HepG2 (cell line): ENCODE results near the gene MZT2A. TPM values are rescaled to one million over a fixed set of nuclear protein-coding genes. Genes with fewer than 3 reads are reported as not detected.
"Not testable (repeated sequence)": the region's sequence is repeated elsewhere in the genome, so short reads cannot be mapped to it uniquely, and the experiment has no call there.

ENCODE experiments used
- ATAC-seq: fragments of 200-7000 bp; cut with Tn5 transposase; 3 replicates; pipeline ENCODE4 v1.9.1; 2020; ENCODE audit warnings: mild to moderate bottlenecking, moderate library complexity
- BruUV-seq: library from RNA; stranded (reverse); fragments of 400-500 nt; replicated peaks from 2 replicates; lab custom pipeline; 2021; lab: Mats Ljungman, UMichigan
- CTCF ChIA-PET: fragments of 300-600 bp; formaldehyde crosslinking; extraction: SDS; loops from one replicate; lab custom pipeline; 2021; ENCODE audit warnings: low total read pairs, inconsistent platforms, low intra/inter-chr PET ratio; lab: Yijun Ruan, JAX
- POLR2A ChIA-PET: fragments of 350-600 bp; sonication (Branson Sonifier 250); formaldehyde crosslinking; loops from one replicate; lab custom pipeline; 2020; ENCODE audit warnings: antibody characterized with exemption, inconsistent platforms; lab: Yijun Ruan, JAX
- DNase-seq: peaks from one replicate; pipeline ENCODE4 v3.0.0-alpha.2; 2015; ENCODE audit warnings: low spot score
- FAIRE-seq: peaks from 3 replicates; lab custom pipeline; 2011; peaks lifted over from hg19 to GRCh38; lab: Jason Lieb, UNC
- H2AFZ ChIP-seq: one replicate; pipeline ENCODE4 v1.6.1; 2011; ENCODE audit warnings: low read length, inconsistent platforms
- H3K27ac ChIP-seq: fragments of 300-600 bp; 3 replicates; pipeline ENCODE4 v1.8.0; 2011; ENCODE audit warnings: mixed run types, mild to moderate bottlenecking, mixed read lengths, low read length, inconsistent platforms; ENCODE audit not compliant: insufficient read depth; ENCODE audit errors: extremely low read length
- H3K27me3 ChIP-seq, 2 experiments: fragments of 200-600 bp in 1 of 2; 2 replicates in 1 of 2; 3 replicates in 1 of 2; pipeline versions ENCODE4 v1.6.0 to v1.8.0; 2011; ENCODE audit warnings: low read length in 2 of 2, mild to moderate bottlenecking in 2 of 2, moderate library complexity in 2 of 2, inconsistent platforms in 1 of 2; ENCODE audit not compliant: insufficient read depth in 2 of 2, control insufficient read depth in 1 of 2
- H3K36me3 ChIP-seq, 2 experiments: fragments of 200-600 bp in 1 of 2; replicated peaks in 1 of 2; 2 replicates in 1 of 2; 3 replicates in 1 of 2; pipeline versions ENCODE4 v1.5.1 to v1.8.0; 2011; ENCODE audit warnings: low read length in 2 of 2, inconsistent platforms in 1 of 2; ENCODE audit not compliant: insufficient read depth in 2 of 2, control insufficient read depth in 1 of 2
- H3K4me1 ChIP-seq: 2 replicates; pipeline ENCODE4 v1.5.1; 2012; ENCODE audit warnings: low read length, inconsistent platforms; ENCODE audit not compliant: insufficient read depth
- H3K4me2 ChIP-seq: 2 replicates; pipeline ENCODE4 v1.6.0; 2011; ENCODE audit warnings: low read depth, low read length, inconsistent platforms
- H3K4me3 ChIP-seq, 3 experiments: fragments of 200-600 bp in 1 of 3; sonication (generic), shearing (Covaris generic) in 1 of 3; replicated peaks in 1 of 3; 2 replicates each; pipeline ENCODE4 v1.5.1; 2011 to 2016; ENCODE audit warnings: low read length in 3 of 3, inconsistent platforms in 2 of 3, low read depth in 2 of 3, mild to moderate bottlenecking in 2 of 3, control low read depth in 1 of 3, mixed read lengths in 1 of 3; ENCODE audit not compliant: insufficient read depth in 1 of 3
- H3K79me2 ChIP-seq: one replicate; pipeline ENCODE4 v1.6.1; 2011; ENCODE audit warnings: low read length, inconsistent platforms; ENCODE audit not compliant: insufficient read depth
- H3K9ac ChIP-seq: 2 replicates; pipeline ENCODE4 v1.6.0; 2011; ENCODE audit warnings: mild to moderate bottlenecking, low read depth, low read length, inconsistent platforms; ENCODE audit not compliant: insufficient read depth
- H3K9me3 ChIP-seq: 2 replicates; pipeline ENCODE4 v1.5.1; 2012; ENCODE audit warnings: mild to moderate bottlenecking, low read length
- H4K20me1 ChIP-seq: 2 replicates; pipeline ENCODE4 v1.6.0; 2011; ENCODE audit warnings: inconsistent platforms, mild to moderate bottlenecking, low read length, moderate library complexity; ENCODE audit not compliant: insufficient read depth
- ASH2L ChIP-seq: fragments of 300-600, 200-600 bp; sonication (generic); IDR thresholded peaks from 2 replicates; pipeline ENCODE4 v1.7.0; 2017; ENCODE audit warnings: low read depth, mild to moderate bottlenecking, moderate library complexity, mixed read lengths, low read length; ENCODE audit not compliant: insufficient read length
- HHEX ChIP-seq: IDR thresholded peaks from 2 replicates; pipeline ENCODE4 v1.6.1; 2016; ENCODE audit warnings: control low read depth
- NR2F1 ChIP-seq, 2 experiments: fragments of 450-650 bp in 1 of 2; formaldehyde crosslinking in 1 of 2; IDR thresholded peaks; 2 replicates each; pipeline versions ENCODE4 v1.5.0 to v1.6.1; 2016 to 2020; ENCODE audit warnings: mild to moderate bottlenecking in 1 of 2, missing compliant biosample characterization in 1 of 2, missing genetic modification reagents in 1 of 2, moderate library complexity in 1 of 2
- TBL1XR1 ChIP-seq: fragments of 150-350 bp; IDR thresholded peaks from 2 replicates; pipeline ENCODE4 v1.6.1; 2014; ENCODE audit warnings: borderline replicate concordance, low read length; ENCODE audit not compliant: partially characterized antibody
- ZFP41 ChIP-seq: sonication (generic); formaldehyde crosslinking; IDR thresholded peaks from 2 replicates; pipeline ENCODE4 v1.4.0; 2020; ENCODE audit warnings: mild to moderate bottlenecking, missing genetic modification reagents, borderline replicate concordance
- ZFP90 ChIP-seq: sonication (generic); formaldehyde crosslinking; IDR thresholded peaks from 2 replicates; pipeline ENCODE4 v1.8.0; 2022; ENCODE audit warnings: missing genetic modification reagents, mild to moderate bottlenecking, inconsistent platforms, borderline replicate concordance
- ZNF260 ChIP-seq: sonication (generic); formaldehyde crosslinking; IDR thresholded peaks from 2 replicates; pipeline ENCODE4 v1.4.0; 2020; ENCODE audit warnings: missing genetic modification reagents, low read depth, mild to moderate bottlenecking, borderline replicate concordance
- ZNF614 ChIP-seq: IDR thresholded peaks from 2 replicates; pipeline ENCODE4 v1.6.1; 2018; ENCODE audit warnings: missing biosample characterization, missing genetic modification reagents, inconsistent platforms, borderline replicate concordance
- ZNF776 ChIP-seq: sonication (generic); formaldehyde crosslinking; IDR thresholded peaks from 2 replicates; pipeline ENCODE4 v1.4.0; 2020; ENCODE audit warnings: mild to moderate bottlenecking, missing genetic modification reagents
- WGBS: methylation state at CpG from one replicate; pipeline ENCODE4 v1.1.6; 2017; ENCODE audit warnings: low lambda C conversion rate; 5-methylcytosine and 5-hydroxymethylcytosine counted together
- in situ Hi-C: cut with HindIII; loops from 2 replicates; pipeline ENCODE4 v1.10.0; 2017; ENCODE audit warnings: low pct_unique_long_range_greater_than_20kb; ENCODE audit not compliant: extremely low pct_ligation_motif_present
- intact Hi-C: fragments of 100-400 bp; cut with micrococcal nuclease; formaldehyde crosslinking; loops from one replicate; pipeline ENCODE4 v1.10.0; 2022; ENCODE audit not compliant: unreplicated experiment
- polyA plus RNA-seq, 8 experiments: library from polyadenylated mRNA; depleted of rRNA in 3 of 8; stranded (reverse) in 7 of 8; unstranded in 1 of 8; fragments of >200 nt; fragmentation: Illumina TruSeq in 4 of 8; extraction: Trizol in 4 of 8; gene quantifications; 2 replicates each; pipeline versions ENCODE4 v1.2.1 to v1.2.3, GENCODE V29; 2011 to 2016; ENCODE audit warnings: low read depth in 4 of 8, missing spikeins in 1 of 8, mixed read lengths in 1 of 8; ENCODE audit not compliant: insufficient read depth in 1 of 8
- total RNA-seq, 5 experiments: library from RNA; depleted of rRNA; stranded (reverse); fragments of >200 nt; fragmentation: Illumina TruSeq; extraction: Trizol; gene quantifications; 2 replicates each; pipeline ENCODE4 v1.2.3, GENCODE V29; 2016; ENCODE audit warnings: low read depth in 1 of 5

The MZT2A gene
- total and polyA plus RNA-seq, 2 of the 13 experiments (the other 11 are each of a cell fraction or from before 2014, with no cell fraction given): 221 to 349 TPM

DNA sequence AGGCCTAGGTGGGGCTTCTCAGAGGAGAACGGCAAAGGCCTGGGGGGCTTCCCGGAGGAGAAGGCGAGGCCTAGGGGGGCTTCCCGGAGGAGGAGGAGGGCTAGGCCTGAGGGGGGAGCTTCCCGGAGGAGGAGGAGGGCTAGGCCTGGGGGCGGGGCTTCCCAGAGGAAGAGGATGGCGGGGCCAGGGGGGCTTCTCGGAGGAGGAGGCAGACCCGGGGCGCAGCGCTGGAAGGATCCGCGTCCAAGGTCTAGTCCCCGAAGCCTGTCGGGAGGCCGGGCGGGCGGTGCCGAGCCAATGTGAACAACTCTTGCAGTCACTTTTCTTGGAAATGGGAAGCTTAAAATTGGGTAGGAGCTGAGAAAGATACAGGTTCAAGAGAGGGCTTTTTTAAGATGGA lies 46.3 kb downstream of the MZT2A start:
- DNase-seq: no peak
- no TSS peak for BruUV-seq
- in situ Hi-C loops: no loop called here
- Histone ChIP-seq H3K36me3 (no peaks in the 10 kb centered on the region), H3K4me1 (no peaks in the 10 kb centered on the region), H3K9ac (no peak overlapping the region), H3K4me2 (no peak overlapping the region), H3K27ac (no peak overlapping the region), H4K20me1 (no peaks in the 10 kb centered on the region), H3K79me2 (no peaks in the 10 kb centered on the region), H3K27me3 (peaks cover 1 to 10% of the 10 kb centered on the region in 2 experiments; a peak in 1 of 5 replicates), H3K9me3 (no peaks in the 10 kb centered on the region), H2AFZ (no peak overlapping the region), H3K4me3 (no peak overlapping the region)
- no peak for ATAC-seq
- ChIA-PET CTCF (no interaction called here), POLR2A (no interaction called here)
- intact Hi-C loops: no loop called here
- WGBS: 71% methylated on average over 19 of the region's 19 CpGs
- TF ChIP-seq NR2F1 (CRISPR knock-in tag; IDR thresholded peaks at IDR 0.05) (no peak), ZFP41 (CRISPR knock-in tag) (no peak), TBL1XR1 (no peak), HHEX (CRISPR knock-in tag) (no peak), ZFP90 (CRISPR knock-in tag) (no peak), ZNF776 (CRISPR knock-in tag) (no peak), ZNF260 (CRISPR knock-in tag) (no peak), ZNF614 (CRISPR knock-in tag) (no peak), ASH2L (no peak)
- FAIRE-seq: no peak

DNA sequence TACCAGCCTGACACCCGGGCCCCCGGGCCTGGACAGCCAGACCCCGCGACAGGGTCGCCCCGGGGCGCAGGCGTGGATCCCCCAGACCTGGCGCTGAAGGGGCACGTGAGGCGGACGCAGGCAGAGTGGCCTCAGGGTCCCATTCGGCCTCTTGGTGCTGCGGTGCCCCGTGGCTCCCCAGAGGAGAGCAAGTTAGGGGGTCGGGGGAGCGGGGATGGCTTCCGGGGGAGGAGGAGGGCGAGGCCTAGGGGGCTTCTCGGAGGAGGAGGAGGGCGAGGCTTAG lies 46.7 kb downstream of the MZT2A start:
- CTCF ChIA-PET, H4K20me1 ChIP-seq, H3K4me1 ChIP-seq, H3K9me3 ChIP-seq, H3K9ac ChIP-seq, H3K4me2 ChIP-seq, DNase-seq, intact Hi-C loops, H3K4me3 ChIP-seq, H2AFZ ChIP-seq, BruUV-seq, FAIRE-seq, H3K27ac ChIP-seq, ATAC-seq, H3K79me2 ChIP-seq, in situ Hi-C loops, H3K36me3 ChIP-seq, POLR2A ChIA-PET: not testable (repeated sequence)
- WGBS: 54% methylated on average over 21 of the region's 21 CpGs
- H3K27me3 ChIP-seq: peaks cover 1 to 13% of the 10 kb centered on the region in 2 experiments; a peak in 1 of 5 replicates

DNA sequence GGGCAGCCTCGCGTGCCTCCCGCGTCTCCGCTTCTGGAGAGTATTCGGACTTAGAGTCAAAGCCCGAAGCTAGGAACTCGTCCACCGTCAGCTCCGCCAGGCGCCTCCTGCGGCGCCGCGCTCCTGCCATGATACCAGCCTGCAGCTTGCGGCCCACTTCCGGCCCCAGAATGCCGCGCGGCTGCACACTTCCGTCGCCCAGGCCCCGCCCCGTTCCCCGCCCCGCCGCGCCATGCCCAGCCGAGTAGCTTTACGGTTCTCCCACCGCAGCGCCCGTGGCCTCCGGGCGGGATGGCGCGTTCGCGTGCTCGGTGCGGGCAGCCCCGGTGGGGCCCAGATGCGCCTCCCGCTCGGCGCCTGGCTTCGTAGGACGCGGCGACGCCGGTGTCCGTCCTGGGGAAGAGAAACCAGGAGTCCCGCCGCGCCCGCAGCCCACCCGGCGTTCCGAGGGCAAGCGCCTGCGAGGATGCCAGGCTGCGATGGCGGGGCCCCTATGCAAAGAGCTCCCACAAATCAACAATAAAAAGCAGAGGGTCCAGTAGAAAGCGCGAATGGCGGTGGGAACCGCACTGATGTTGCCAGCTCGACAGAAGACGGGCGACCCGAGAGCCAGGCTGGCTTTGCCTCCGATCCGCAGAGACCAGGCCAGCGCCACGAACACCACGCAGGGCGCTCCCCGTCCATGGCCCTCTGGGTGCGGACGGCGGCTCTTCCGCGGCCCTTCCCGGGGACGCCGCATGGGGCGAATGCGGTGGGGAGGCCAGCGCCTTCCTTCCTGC lies 47.3 kb downstream of the MZT2A start:
- H3K4me1 ChIP-seq, ATAC-seq, in situ Hi-C loops, H3K4me3 ChIP-seq, intact Hi-C loops, H3K9me3 ChIP-seq, H3K79me2 ChIP-seq, DNase-seq, CTCF ChIA-PET, H2AFZ ChIP-seq, FAIRE-seq, H3K36me3 ChIP-seq, H3K4me2 ChIP-seq, H4K20me1 ChIP-seq, H3K27ac ChIP-seq, POLR2A ChIA-PET, H3K9ac ChIP-seq, BruUV-seq: not testable (repeated sequence)
- H3K27me3 ChIP-seq: peaks cover under 1 to 12% of the 10 kb centered on the region in 2 experiments; a peak in 1 of 5 replicates
- WGBS: 87% methylated on average over 80 of the region's 90 CpGs
